Measurements from ENCODE around the gene FAM50B. TPM values are rescaled to one million over a fixed set of nuclear protein-coding genes. Genes with fewer than 3 reads are reported as not detected.

The FAM50B gene
- total and polyA plus RNA-seq, 2 donors (not counting 1 experiment from before 2014, with no cell fraction given), result 4.2 to 9.8 TPM

DNA sequence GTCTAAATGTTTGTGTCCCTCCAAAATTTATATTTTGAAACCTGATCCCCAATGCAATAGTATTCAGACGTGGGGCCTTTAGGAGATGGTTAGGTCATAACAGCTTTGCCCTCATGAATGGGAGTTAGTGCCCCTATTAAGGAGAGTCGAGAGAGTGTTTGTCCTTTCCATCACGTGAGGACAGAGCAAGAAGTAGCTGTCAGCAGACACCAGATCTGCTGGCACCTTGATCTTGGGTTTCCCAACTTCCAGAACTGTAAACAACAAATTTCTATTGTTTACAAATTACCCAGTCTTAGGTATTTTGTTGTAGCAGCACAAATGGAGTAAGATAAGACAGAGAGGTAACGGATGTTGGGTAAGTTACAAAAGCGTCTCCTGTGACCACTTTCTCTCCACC, 46.6 kb downstream of the FAM50B start:
- ChIA-PET CTCF (interaction anchor here (1.5 kb wide), 1 partner anchor 82 kb away, joined by 3 read pairs; no protein-coding TSS in a partner anchor), POLR2A (no interaction called here)
- DNase-seq (no peak), ATAC-seq (ENCODE audit: low read depth) (no peak)
- TF ChIP-seq EZH2 (IDR thresholded peaks at IDR 0.05; ENCODE audit: borderline replicate concordance, insufficient read depth, low read depth, low read length, poor library complexity, severe bottlenecking), result no peak
- TF ChIP-seq CTCF (IDR thresholded peaks at IDR 0.05), result no peak
- Histone ChIP-seq H2AFZ (ENCODE audit: insufficient read depth, low read depth, low read length, poor library complexity, severe bottlenecking) (no peak overlapping the region), H3K27ac (ENCODE audit: low read length in 2 of 2) (no peak overlapping the region), H3K79me2 (ENCODE audit: control insufficient read depth, insufficient read depth, low read length) (no peaks in the 10 kb centered on the region), H4K20me1 (ENCODE audit: control insufficient read depth, insufficient read depth, low read length, poor library complexity, severe bottlenecking) (no peaks in the 10 kb centered on the region), H3K27me3 (replicated peaks in 1 of 4; ENCODE audit: control extremely low read depth in 1 of 4, control insufficient read depth in 3 of 4, insufficient read depth in 4 of 4, low read length in 3 of 4) (peaks cover 0 to 5% (median 0%) of the 10 kb centered on the region in 4 experiments), H3K4me3 (ENCODE audit: control extremely low read depth in 1 of 5, extremely low read depth in 1 of 5, insufficient read depth in 1 of 5, low read depth in 2 of 5, low read length in 4 of 5) (no peak overlapping the region), H3K4me1 (ENCODE audit: control insufficient read depth in 2 of 2, insufficient read depth in 2 of 2, low read length in 2 of 2) (no peaks in the 10 kb centered on the region), H3K9me3 (ENCODE audit: control extremely low read depth in 1 of 3, control insufficient read depth in 2 of 3, insufficient read depth in 1 of 3, low read length in 2 of 3) (no peaks in the 10 kb centered on the region), H3K4me2 (replicated peaks; ENCODE audit: low read depth, low read length, poor library complexity, severe bottlenecking) (no peak overlapping the region), H3K9ac (ENCODE audit: low read length) (no peak overlapping the region), H3K36me3 (replicated peaks in 1 of 2; ENCODE audit: control extremely low read depth in 1 of 2, control insufficient read depth in 1 of 2, extremely low read depth in 1 of 2, insufficient read depth in 2 of 2, low read length in 1 of 2) (no peaks in the 10 kb centered on the region)
- Mint-ChIP-seq H3K4me1 (no peaks in the 10 kb centered on the region), H3K9me3 (ENCODE audit: insufficient read depth) (no peaks in the 10 kb centered on the region), H3K27me3 (peaks cover 14% of the 10 kb centered on the region), H3K4me3 (no peak overlapping the region), H3K27ac (no peak overlapping the region)
- intact Hi-C loops (cut with micrococcal nuclease), result no loop called here
- 83% methylated on average over 1 of the region's 5 CpGs for WGBS (ENCODE audit: insufficient coverage)

DNA sequence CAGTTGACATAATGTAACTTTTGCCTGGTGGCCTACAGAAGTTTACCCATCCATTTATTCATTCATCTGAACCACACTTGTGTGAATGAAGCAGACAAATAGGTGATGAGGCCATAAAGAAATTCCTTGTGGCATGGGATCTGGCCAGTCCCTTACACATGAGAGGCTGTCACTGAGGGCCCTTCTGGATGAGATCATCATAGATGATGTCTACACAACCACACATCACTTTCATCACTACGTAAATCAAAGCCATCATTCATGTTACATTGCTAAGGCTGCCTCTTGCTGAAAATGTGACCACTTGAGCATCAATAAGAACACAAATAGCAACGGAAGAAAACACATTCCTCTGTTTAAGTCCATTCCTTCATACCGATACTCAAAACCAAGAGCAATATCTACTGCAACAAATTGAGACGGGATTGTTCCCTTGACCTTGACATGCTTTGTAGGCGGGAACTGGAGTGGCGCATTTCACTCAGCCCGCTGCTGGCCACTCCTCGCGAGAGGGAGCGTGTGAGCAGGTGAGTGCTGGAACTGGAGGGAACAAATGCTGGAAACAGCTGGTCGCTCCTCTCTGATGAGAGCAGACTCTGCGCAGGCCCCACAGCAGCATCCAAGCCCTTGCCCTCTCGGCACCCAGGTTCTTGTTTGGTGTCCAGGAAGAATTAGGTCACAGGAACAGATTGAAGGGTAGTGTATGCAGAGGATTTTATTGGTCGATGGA, 49.3 kb downstream of the FAM50B start:
- WGBS (ENCODE audit: insufficient coverage), result 95% methylated on average over 14 of the region's 14 CpGs
- H3K4me3 Mint-ChIP-seq, result no peak overlapping the region
- no peak overlapping the region for H3K27ac Mint-ChIP-seq
- DNase-seq (no peak), ATAC-seq (ENCODE audit: low read depth) (no peak)
- H3K27me3 ChIP-seq (replicated peaks in 1 of 4; ENCODE audit: control extremely low read depth in 1 of 4, control insufficient read depth in 3 of 4, insufficient read depth in 4 of 4, low read length in 3 of 4), result peaks cover 0 to 8% (median 0%) of the 10 kb centered on the region in 4 experiments
- H3K27me3 Mint-ChIP-seq, result peaks cover 27% of the 10 kb centered on the region
- H3K4me1 ChIP-seq (ENCODE audit: control insufficient read depth in 2 of 2, insufficient read depth in 2 of 2, low read length in 2 of 2), result no peaks in the 10 kb centered on the region
- no peaks in the 10 kb centered on the region for H3K79me2 ChIP-seq (ENCODE audit: control insufficient read depth, insufficient read depth, low read length)
- ChIA-PET POLR2A (no interaction called here), CTCF (no interaction called here)
- H3K4me3 ChIP-seq (ENCODE audit: control extremely low read depth in 1 of 5, extremely low read depth in 1 of 5, insufficient read depth in 1 of 5, low read depth in 2 of 5, low read length in 4 of 5), result no peak overlapping the region
- no peaks in the 10 kb centered on the region for H3K4me1 Mint-ChIP-seq
- H3K27ac ChIP-seq (ENCODE audit: low read length in 2 of 2), result no peak overlapping the region
- intact Hi-C loops (cut with micrococcal nuclease), result no loop called here
- H2AFZ ChIP-seq (ENCODE audit: insufficient read depth, low read depth, low read length, poor library complexity, severe bottlenecking), result no peak overlapping the region
- no peaks in the 10 kb centered on the region for H4K20me1 ChIP-seq (ENCODE audit: control insufficient read depth, insufficient read depth, low read length, poor library complexity, severe bottlenecking)
- no peak overlapping the region for H3K4me2 ChIP-seq (replicated peaks; ENCODE audit: low read depth, low read length, poor library complexity, severe bottlenecking)
- H3K9me3 Mint-ChIP-seq (ENCODE audit: insufficient read depth), result no peaks in the 10 kb centered on the region
- TF ChIP-seq EZH2 (IDR thresholded peaks at IDR 0.05; ENCODE audit: borderline replicate concordance, insufficient read depth, low read depth, low read length, poor library complexity, severe bottlenecking) (no peak), CTCF (IDR thresholded peaks at IDR 0.05) (no peak)
- H3K9me3 ChIP-seq (ENCODE audit: control extremely low read depth in 1 of 3, control insufficient read depth in 2 of 3, insufficient read depth in 1 of 3, low read length in 2 of 3), result no peaks in the 10 kb centered on the region
- H3K36me3 ChIP-seq (replicated peaks in 1 of 2; ENCODE audit: control extremely low read depth in 1 of 2, control insufficient read depth in 1 of 2, extremely low read depth in 1 of 2, insufficient read depth in 2 of 2, low read length in 1 of 2), result no peaks in the 10 kb centered on the region
- no peak overlapping the region for H3K9ac ChIP-seq (ENCODE audit: low read length)

Data from B cell (primary cell).